GM21390 (cell line): ENCODE data around the gene CDKL5.

ENCODE experiments used
- ATAC-seq: cut with Tn5 transposase; IDR thresholded peaks from one replicate; pipeline ENCODE4 v1.9.1; 2021; ENCODE audit not compliant: unreplicated experiment

CDKL5 gene

DNA sequence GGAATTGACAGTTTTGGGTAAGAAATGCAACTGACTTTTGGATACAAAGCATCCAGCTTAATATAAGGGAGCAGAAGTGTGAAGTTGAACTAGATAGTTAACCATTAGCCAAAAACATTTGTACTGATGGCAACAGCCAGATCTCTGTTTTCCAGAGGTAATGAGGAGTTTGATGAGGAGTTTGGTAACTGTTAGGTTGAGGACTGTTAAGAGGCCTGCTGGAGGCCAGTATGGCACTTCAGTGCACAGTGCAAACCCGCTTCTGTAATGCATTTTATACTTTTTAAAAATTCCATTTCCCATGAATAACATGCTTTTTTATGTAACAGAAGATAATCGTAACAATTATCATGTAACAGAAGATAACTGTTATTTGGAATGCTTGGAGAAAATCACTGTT, 30.0 kb downstream of the CDKL5 start:
- ATAC-seq: no peak

- ATAC-seq: no peak
Measured at GRCh38 chrX:18457000-18457399, 31.6 kb downstream of the CDKL5 start.

- ATAC-seq: no peak
Measured at GRCh38 chrX:18461431-18461830, 36.0 kb downstream of the CDKL5 start.

DNA sequence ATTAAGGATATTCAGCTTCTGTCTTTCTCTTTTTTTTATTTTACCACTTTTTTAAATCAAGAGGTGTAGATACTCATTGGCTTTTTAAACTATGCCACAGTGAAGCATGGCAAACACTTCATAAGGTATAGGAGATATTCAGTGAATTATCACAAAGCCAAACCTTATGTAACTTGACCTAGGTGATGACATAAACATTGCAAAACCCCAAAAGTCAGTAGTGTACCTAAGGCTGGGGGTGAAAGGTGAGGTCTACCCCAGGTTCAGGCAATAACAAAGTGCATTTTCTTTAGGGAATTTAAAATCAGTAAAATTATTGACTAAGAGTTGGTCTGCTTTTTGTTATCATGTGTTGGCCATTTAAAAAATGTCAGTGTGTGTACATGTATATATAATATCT, 39.1 kb downstream of the CDKL5 start:
- no peak for ATAC-seq

GRCh38 chrX:18465051-18465450, 39.6 kb downstream of the CDKL5 start:
- ATAC-seq: no peak

DNA sequence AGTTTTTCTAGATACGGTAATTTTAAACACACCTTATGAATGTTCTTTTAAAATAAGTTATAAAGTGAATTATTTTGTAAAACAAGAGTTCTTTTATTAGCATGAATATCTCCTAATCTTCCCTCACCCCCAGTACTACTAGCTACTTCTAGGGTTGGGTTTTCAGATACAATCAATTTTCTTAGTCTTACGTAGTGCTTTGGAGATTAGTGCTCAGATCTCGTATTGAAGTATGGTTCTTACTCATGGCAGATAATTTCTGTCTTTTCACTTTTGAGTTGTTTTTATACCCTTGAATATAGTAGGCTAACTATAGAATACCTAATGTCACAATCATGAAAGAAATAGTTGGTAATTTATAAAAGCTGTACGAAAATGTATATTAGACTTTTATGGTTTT, 43.2 kb downstream of the CDKL5 start:
- ATAC-seq: no peak

- no peak for ATAC-seq
Measured at GRCh38 chrX:18471296-18471695, 45.9 kb downstream of the CDKL5 start.

- no peak for ATAC-seq
Measured at GRCh38 chrX:18490806-18491555, 65.6 kb downstream of the CDKL5 start.

DNA sequence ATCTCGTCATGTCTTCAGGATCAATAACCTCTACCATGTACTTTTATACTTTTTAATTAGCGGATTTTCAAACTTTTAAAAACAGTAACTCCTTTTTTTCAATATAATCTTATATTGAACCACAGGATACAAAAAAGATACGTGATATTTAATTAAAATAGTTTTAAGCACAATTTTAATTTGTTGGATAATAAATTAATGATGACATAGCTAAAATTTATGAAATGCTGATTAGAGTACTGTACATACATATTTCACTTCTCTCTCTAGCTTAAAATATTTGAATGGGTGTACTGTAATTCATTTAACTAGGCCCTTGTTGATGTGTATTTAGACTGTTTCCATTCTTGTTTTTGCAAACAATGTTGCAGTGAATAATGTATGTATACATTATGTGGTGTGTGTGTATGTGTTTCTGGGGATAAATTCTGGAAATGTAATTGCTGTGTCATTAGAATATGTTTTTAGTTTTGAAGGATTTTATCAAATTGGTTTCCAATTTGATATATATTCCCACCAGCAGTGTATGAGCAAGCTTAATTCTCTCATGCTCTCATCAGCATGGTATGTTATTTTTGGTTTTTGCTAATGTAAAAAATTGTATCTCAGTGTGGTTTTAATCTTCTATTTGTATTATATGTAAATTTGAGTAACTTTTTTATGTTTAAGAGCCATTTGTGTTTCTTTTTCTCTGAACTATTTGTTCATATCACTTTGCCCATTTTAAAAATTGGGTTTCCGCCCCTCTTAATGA, 66.4 kb downstream of the CDKL5 start:
- ATAC-seq: no peak

GRCh38 chrX:18534949-18535348, 109.5 kb downstream of the CDKL5 start:
- no peak for ATAC-seq

DNA sequence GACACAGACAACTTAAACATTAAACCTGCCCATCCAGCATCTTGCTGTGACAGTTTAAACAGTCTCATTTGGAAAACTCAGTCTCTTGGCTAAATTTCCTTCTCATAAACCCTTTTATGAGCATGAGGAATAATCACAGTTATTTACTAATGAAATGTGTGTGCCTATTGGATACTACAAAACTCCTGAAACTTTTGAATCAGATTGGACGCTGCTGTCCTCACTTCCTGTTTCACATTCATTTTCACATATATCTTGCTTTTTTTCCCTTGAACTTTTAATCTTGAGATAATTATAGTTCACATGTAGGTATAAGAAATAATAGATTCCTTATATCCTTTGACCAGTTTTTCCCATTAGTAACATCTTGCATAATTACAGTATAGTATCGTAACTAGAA, 111.7 kb downstream of the CDKL5 start:
- ATAC-seq: no peak

DNA sequence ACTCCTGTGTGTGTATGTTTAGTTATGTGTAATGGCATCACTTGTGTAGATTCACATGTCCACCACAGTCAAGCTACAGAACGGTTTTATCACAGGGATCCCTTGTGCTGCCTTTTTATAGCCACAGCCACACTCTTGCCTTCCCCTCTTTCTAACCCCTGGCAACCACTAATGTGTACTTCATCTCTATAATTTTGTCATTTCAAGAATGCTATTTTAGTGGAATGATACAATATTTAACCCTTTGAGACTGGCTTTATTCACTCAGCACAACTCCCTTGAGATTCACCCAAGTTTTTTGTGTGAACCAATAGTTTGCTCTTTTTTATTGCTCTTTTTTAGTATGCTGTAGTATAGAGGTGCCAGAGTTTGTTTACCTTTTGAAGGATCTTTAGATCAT, 112.1 kb downstream of the CDKL5 start:
- ATAC-seq: no peak

GRCh38 chrX:18542131-18542530, 116.7 kb downstream of the CDKL5 start:
- ATAC-seq: no peak

DNA sequence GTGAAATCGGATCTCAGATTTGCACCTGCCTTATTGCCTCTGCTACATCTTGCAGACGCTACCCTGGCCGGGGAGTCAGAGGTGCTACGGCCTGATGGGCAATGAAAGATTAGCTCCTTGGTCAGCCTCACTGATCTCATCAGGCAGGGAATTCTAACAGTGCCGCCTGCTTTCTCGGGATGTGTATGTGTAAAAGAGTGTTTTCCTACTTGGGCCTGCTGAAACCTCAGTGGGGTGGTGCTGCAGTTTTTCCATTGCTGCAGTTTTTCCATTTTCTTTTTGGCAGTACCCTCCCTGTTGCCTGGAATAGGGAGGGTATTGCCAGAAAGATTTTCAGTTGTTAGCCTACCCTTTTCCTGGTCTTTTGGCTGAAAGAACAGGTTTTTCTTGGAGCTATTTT, 117.5 kb downstream of the CDKL5 start:
- no peak for ATAC-seq

GRCh38 chrX:18543738-18544137, 118.3 kb downstream of the CDKL5 start:
- no peak for ATAC-seq

GRCh38 chrX:18545771-18546170, 120.4 kb downstream of the CDKL5 start:
- ATAC-seq: no peak

DNA sequence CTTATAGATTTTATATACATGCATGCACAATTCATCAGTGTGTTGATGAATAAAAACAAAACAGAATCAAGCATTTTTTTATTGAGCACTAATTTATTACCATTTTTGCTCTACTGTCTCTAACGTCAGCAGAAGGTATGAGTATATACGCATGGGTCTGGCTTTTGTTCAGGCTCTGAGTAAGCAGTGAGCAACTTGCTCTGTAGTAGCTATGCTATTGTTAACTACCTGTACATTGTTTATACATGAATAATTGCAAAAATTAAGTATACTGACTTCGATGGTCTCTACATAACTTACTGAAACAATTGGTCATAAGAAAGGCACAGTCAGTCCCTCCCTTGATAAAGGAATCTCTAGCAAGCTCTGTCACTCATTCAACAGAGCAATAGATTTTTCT, 123.6 kb downstream of the CDKL5 start:
- ATAC-seq: no peak

GRCh38 chrX:18549643-18550042, 124.2 kb downstream of the CDKL5 start:
- ATAC-seq: no peak

DNA sequence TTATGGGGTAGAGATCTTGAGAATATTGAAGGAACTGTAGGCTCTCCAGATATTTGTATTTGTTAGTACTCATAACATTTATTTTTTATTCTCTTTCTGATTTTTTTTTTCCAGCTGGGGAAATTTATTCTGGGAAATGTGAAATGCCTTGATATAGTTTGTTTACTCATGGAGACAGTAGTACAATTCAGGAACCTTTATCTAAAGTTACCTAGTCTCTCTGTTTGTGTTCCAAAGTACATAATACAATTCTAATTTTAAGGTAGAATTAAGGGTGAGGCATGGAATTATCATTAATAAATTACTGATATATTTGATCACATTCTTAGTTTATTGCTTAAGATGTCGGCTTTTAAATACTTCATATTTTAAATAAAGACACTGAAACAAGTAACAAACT, 132.5 kb downstream of the CDKL5 start:
- no peak for ATAC-seq

DNA sequence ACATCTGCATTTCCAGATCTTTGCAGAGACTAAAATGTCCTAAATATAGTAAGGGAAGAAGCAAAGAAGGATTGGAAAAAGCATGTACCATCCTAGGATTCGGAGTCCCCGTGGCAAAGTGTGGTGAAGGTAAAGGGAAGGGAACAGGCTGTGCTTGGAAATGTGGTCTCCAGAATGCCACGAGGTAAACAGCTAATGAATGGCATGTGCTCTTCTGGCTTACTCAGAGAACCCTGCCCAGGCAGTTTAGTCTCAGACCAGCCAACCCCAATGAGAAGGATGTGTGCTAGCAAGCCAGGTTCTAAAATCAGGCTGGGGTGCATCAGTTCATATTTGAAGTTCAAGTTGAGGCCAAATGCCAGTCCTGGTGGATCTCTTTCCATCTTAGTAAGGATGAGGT, 133.4 kb downstream of the CDKL5 start:
- no peak for ATAC-seq

DNA sequence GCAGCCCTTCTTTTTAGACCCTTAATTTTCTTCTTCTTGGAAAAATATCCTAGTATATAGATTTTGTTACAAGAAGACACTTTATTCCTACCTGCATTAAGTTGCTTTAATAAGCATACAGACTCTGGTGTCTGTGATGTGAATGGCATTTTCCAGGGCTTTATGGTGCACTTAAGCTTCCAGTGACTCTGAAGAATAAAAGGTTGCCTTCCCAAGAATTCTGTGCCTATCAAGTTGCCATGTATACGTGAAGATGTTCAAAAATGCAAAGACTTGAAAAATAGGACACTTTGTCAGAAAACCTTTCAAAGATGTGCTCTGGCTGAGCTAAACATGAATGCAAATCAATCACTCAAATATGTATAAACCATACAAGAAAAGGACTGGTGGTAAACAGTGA, 135.6 kb downstream of the CDKL5 start:
- ATAC-seq: no peak

DNA sequence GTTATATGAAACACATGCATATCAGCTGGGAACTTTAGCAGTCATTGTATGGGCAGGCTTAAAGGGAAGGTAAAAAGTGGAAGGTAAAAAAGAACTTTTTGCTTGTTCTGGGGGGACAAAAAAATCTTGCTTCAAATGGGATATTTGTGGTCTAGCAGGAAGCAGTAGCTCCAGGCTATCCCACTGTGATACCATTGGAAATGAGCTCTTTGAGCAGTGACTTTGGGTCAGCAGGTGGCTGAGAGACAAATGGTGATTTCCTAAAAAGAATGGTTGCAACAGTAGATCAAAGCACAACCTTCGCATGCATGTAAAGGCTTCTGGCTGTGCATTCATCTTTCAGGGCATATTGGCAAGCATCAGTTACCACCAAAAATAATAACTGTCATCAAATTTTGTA, 140.3 kb downstream of the CDKL5 start:
- ATAC-seq: no peak

DNA sequence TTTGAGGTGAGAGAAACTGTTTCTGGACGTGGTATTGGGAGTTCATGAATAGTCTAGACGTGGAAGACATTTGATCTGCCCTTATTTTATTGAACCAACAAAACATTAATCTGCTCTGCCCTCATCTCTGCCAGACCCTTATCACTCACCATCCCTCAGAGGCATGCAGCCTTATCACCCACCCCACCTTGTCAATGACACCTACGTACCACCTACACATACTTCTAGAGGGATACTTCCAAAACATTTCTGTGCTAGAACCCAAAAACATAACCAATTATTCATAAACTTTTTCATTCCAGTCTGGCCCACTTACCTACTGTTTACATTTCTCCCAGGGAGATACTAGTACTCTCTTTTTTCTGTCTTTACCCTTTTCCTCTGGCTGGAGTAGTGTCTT, 141.3 kb downstream of the CDKL5 start:
- ATAC-seq: no peak
